ENCODE measurements around the gene SLC6A19.

GRCh38 chr5:1257363-1257762 is 56.0 kb downstream of the SLC6A19 start:
- TF ChIP-seq SP1 (IDR thresholded peaks at IDR 0.05; ENCODE audit: low read depth, low read length) (no peak), TAF1 (IDR thresholded peaks at IDR 0.05; ENCODE audit: borderline replicate concordance, low read depth, low read length) (no peak), CTCF (IDR thresholded peaks at IDR 0.05 in 2 of 3, conservative IDR thresholded peaks at IDR 0.05 in 1 of 3; ENCODE audit: control insufficient read depth in 2 of 3, extremely low read depth in 1 of 3, insufficient read depth in 1 of 3, low read depth in 3 of 3, low read length in 3 of 3) (no peak)

Data from GM12878 (cell line).